Esophagus squamous epithelium (tissue), 4 donors: Measurements from ENCODE around the gene CHMP2A.

ENCODE experiments used
- POLR2A ChIP-seq, 4 donors: fragments of 450-650 bp; IDR thresholded peaks; one replicate each; pipeline ENCODE4 v1.6.1; 2017; ENCODE audit warnings: antibody characterized with exemption in 4 of 4, mild to moderate bottlenecking in 4 of 4, moderate library complexity in 3 of 4
- TF ChIP-seq, protein P1 (sequence below), 6 experiments: fragments of 450-650 bp in 4 of 6; fragments of 200-600 bp in 2 of 6; sonication (generic) in 2 of 6; IDR thresholded peaks; one replicate each; pipeline ENCODE4 v1.5.1; 2016 to 2019; ENCODE audit warnings: antibody characterized with exemption in 6 of 6, mild to moderate bottlenecking in 4 of 6, moderate library complexity in 4 of 6

DNA sequence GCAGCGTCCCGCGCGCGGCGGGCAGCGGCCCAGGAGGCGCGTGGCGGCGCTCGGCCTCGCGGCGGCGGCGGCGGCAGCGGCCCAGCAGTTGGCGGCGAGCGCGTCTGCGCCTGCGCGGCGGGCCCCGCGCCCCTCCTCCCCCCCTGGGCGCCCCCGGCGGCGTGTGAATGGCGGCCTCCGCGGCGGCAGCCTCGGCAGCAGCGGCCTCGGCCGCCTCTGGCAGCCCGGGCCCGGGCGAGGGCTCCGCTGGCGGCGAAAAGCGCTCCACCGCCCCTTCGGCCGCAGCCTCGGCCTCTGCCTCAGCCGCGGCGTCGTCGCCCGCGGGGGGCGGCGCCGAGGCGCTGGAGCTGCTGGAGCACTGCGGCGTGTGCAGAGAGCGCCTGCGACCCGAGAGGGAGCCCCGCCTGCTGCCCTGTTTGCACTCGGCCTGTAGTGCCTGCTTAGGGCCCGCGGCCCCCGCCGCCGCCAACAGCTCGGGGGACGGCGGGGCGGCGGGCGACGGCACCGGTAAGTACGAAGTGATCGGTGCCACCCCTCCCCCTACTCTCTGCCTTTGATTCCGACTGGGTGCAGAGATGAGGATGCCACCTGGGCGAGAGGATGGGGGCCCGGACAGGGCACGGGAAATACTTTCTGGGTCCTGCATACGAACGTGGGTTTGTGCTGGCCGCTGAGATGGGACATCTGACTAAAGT lies 10.2 kb downstream of the CHMP2A start:
- no peak for TF ChIP-seq POLR2A (IDR thresholded peaks at IDR 0.05)
- TF ChIP-seq, protein P1, sequence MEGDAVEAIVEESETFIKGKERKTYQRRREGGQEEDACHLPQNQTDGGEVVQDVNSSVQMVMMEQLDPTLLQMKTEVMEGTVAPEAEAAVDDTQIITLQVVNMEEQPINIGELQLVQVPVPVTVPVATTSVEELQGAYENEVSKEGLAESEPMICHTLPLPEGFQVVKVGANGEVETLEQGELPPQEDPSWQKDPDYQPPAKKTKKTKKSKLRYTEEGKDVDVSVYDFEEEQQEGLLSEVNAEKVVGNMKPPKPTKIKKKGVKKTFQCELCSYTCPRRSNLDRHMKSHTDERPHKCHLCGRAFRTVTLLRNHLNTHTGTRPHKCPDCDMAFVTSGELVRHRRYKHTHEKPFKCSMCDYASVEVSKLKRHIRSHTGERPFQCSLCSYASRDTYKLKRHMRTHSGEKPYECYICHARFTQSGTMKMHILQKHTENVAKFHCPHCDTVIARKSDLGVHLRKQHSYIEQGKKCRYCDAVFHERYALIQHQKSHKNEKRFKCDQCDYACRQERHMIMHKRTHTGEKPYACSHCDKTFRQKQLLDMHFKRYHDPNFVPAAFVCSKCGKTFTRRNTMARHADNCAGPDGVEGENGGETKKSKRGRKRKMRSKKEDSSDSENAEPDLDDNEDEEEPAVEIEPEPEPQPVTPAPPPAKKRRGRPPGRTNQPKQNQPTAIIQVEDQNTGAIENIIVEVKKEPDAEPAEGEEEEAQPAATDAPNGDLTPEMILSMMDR (IDR thresholded peaks at IDR 0.05) = no peak
